Astrocyte of the hippocampus (primary cell): ENCODE data around the gene GATAD1.
"Not testable (repeated sequence)": the region's sequence is repeated elsewhere in the genome, so short reads cannot be mapped to it uniquely, and the experiment has no call there.

ENCODE experiments used
- DNase-seq: peaks from one replicate; pipeline ENCODE4 v3.0.0; 2011; ENCODE audit warnings: low read depth, low spot score

GATAD1 gene

GRCh38 chr7:92436612-92437445 is 10.5 kb upstream of the GATAD1 start:
- DNase-seq: no peak

- no peak for DNase-seq
Measured at GRCh38 chr7:92437956-92438491, 9.3 kb upstream of the GATAD1 start.

- DNase-seq: not testable (repeated sequence)
Measured at GRCh38 chr7:92442720-92443119, 4.6 kb upstream of the GATAD1 start.

- DNase-seq: no peak
Measured at GRCh38 chr7:92446869-92447344, 375 bp upstream of the GATAD1 start.

GRCh38 chr7:92448205-92448747 is 994 bp downstream of the GATAD1 start:
- peak; percentile 60 for DNase-seq

GRCh38 chr7:92451645-92452044 is 4.4 kb downstream of the GATAD1 start:
- no peak for DNase-seq

- DNase-seq: no peak
Measured at GRCh38 chr7:92456236-92456635, 9.0 kb downstream of the GATAD1 start.

GRCh38 chr7:92460109-92460508 is 12.8 kb downstream of the GATAD1 start:
- DNase-seq: no peak

GRCh38 chr7:92460510-92460909 is 13.2 kb downstream of the GATAD1 start:
- DNase-seq: no peak

GRCh38 chr7:92461027-92462003 is 14.0 kb downstream of the GATAD1 start:
- peak; percentile 60 for DNase-seq

GRCh38 chr7:92462560-92462959 is 15.3 kb downstream of the GATAD1 start:
- DNase-seq: no peak

GRCh38 chr7:92464515-92464914 is 17.2 kb downstream of the GATAD1 start:
- DNase-seq: no peak

- no peak for DNase-seq
Measured at GRCh38 chr7:92466682-92467081, 19.4 kb downstream of the GATAD1 start.

- DNase-seq: not testable (repeated sequence)
Measured at GRCh38 chr7:92468589-92468988, 21.3 kb downstream of the GATAD1 start.

- DNase-seq: not testable (repeated sequence)
Measured at GRCh38 chr7:92473989-92474388, 26.7 kb downstream of the GATAD1 start.

GRCh38 chr7:92475261-92475770 is 28.0 kb downstream of the GATAD1 start:
- DNase-seq: not testable (repeated sequence)

GRCh38 chr7:92475851-92476590 is 28.7 kb downstream of the GATAD1 start:
- DNase-seq: not testable (repeated sequence)

- not testable (repeated sequence) for DNase-seq
Measured at GRCh38 chr7:92477681-92478080, 30.4 kb downstream of the GATAD1 start, which contains the start of gene ERVW-1. ERVW-1 (minus strand) TSS chr7:92477946; CDS start chr7:92470381, 7,565 bp downstream.

- no peak for DNase-seq
Measured at GRCh38 chr7:92478095-92478494, 30.8 kb downstream of the GATAD1 start.

- DNase-seq: no peak
Measured at GRCh38 chr7:92478711-92479110, 31.4 kb downstream of the GATAD1 start.
